ENCODE data around the gene C19orf81.

The C19orf81 gene

DNA sequence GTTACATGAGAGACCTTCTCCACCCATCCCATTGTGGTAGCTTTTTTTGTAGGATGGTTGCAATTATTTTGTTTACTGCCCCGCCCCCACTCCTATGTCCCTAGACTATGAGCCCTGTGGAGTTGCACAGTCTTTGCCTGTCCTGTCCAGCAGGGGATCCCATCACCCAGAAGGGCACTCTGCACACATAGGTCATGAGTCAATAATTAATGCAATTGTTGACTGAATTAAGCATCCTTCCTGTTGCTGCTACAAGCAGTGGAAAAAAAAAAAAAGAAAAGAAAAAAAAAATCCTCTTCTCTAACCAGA lies 14.2 kb downstream of the C19orf81 start:
- no peaks in the 10 kb centered on the region for H3K27me3 ChIP-seq (ENCODE audit: insufficient read depth, low read length, poor library complexity)
- H3K9me3 ChIP-seq (ENCODE audit: insufficient read depth, low read length, severe bottlenecking) = peaks cover 2% of the 10 kb centered on the region
- H3K9ac ChIP-seq (ENCODE audit: low read depth, low read length) = no peak overlapping the region
- ATAC-seq (ENCODE audit: insufficient read depth, low read depth) (no peak), DNase-seq (no peak)
- peaks cover 9% of the 10 kb centered on the region for H3K4me1 ChIP-seq (ENCODE audit: insufficient read depth, low read length)
- no peaks in the 10 kb centered on the region for H3K79me2 ChIP-seq (ENCODE audit: insufficient read depth, low read length)
- H3K36me3 ChIP-seq (ENCODE audit: insufficient read depth, low read length) = no peaks in the 10 kb centered on the region
- no peak overlapping the region for H3K27ac ChIP-seq (ENCODE audit: low read length)
- no peak for TF ChIP-seq EZH2 (IDR thresholded peaks at IDR 0.05; ENCODE audit: borderline replicate concordance, low read depth, low read length, severe bottlenecking)
- TF ChIP-seq, protein P1, sequence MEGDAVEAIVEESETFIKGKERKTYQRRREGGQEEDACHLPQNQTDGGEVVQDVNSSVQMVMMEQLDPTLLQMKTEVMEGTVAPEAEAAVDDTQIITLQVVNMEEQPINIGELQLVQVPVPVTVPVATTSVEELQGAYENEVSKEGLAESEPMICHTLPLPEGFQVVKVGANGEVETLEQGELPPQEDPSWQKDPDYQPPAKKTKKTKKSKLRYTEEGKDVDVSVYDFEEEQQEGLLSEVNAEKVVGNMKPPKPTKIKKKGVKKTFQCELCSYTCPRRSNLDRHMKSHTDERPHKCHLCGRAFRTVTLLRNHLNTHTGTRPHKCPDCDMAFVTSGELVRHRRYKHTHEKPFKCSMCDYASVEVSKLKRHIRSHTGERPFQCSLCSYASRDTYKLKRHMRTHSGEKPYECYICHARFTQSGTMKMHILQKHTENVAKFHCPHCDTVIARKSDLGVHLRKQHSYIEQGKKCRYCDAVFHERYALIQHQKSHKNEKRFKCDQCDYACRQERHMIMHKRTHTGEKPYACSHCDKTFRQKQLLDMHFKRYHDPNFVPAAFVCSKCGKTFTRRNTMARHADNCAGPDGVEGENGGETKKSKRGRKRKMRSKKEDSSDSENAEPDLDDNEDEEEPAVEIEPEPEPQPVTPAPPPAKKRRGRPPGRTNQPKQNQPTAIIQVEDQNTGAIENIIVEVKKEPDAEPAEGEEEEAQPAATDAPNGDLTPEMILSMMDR (IDR thresholded peaks at IDR 0.05; ENCODE audit: borderline replicate concordance, extremely low read depth, low read length, poor library complexity, severe bottlenecking) = no peak
- H3K4me3 ChIP-seq (ENCODE audit: low read depth in 1 of 2, low read length in 2 of 2) = no peak overlapping the region
- no peaks in the 10 kb centered on the region for H4K20me1 ChIP-seq (ENCODE audit: insufficient read depth, low read length)
- no peak overlapping the region for H3K4me2 ChIP-seq (ENCODE audit: insufficient read depth, low read length)
- H2AFZ ChIP-seq (ENCODE audit: low read depth, low read length) = no peak overlapping the region

DNA sequence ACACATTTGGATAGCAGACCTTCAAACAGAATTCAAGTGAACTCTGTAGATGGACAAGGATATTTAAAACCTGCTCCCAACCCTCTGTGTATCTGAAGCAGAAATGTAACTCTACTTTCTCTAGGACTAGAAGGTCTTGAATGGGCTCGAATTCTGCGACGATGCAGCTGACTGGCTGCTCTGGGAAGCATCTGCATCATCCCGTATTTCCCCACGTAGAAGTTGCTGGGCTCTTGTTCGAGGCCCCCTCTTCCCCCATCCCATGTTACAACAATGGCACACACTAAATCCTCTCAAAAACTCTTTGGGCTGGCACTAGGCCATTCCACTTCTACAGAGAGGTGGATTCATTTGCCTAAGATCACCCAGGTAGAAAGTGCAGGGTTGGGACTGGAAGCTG lies 15.0 kb downstream of the C19orf81 start:
- ATAC-seq (ENCODE audit: insufficient read depth, low read depth) = no peak
- Histone ChIP-seq H3K27me3 (ENCODE audit: insufficient read depth, low read length, poor library complexity) (no peaks in the 10 kb centered on the region), H3K36me3 (ENCODE audit: insufficient read depth, low read length) (no peaks in the 10 kb centered on the region), H3K4me1 (ENCODE audit: insufficient read depth, low read length) (peaks cover 1% of the 10 kb centered on the region; the same call in 1 of the 2 replicates), H2AFZ (ENCODE audit: low read depth, low read length) (no peak overlapping the region), H3K9ac (ENCODE audit: low read depth, low read length) (no peak overlapping the region), H3K9me3 (ENCODE audit: insufficient read depth, low read length, severe bottlenecking) (no peaks in the 10 kb centered on the region), H4K20me1 (ENCODE audit: insufficient read depth, low read length) (no peaks in the 10 kb centered on the region), H3K4me2 (ENCODE audit: insufficient read depth, low read length) (no peak overlapping the region), H3K27ac (ENCODE audit: low read length) (no peak overlapping the region), H3K4me3 (ENCODE audit: low read depth in 1 of 2, low read length in 2 of 2) (no peak overlapping the region), H3K79me2 (ENCODE audit: insufficient read depth, low read length) (no peaks in the 10 kb centered on the region)
- TF ChIP-seq, protein P1 (IDR thresholded peaks at IDR 0.05; ENCODE audit: borderline replicate concordance, extremely low read depth, low read length, poor library complexity, severe bottlenecking) = no peak
- TF ChIP-seq EZH2 (IDR thresholded peaks at IDR 0.05; ENCODE audit: borderline replicate concordance, low read depth, low read length, severe bottlenecking) = no peak
- no peak for DNase-seq

DNA sequence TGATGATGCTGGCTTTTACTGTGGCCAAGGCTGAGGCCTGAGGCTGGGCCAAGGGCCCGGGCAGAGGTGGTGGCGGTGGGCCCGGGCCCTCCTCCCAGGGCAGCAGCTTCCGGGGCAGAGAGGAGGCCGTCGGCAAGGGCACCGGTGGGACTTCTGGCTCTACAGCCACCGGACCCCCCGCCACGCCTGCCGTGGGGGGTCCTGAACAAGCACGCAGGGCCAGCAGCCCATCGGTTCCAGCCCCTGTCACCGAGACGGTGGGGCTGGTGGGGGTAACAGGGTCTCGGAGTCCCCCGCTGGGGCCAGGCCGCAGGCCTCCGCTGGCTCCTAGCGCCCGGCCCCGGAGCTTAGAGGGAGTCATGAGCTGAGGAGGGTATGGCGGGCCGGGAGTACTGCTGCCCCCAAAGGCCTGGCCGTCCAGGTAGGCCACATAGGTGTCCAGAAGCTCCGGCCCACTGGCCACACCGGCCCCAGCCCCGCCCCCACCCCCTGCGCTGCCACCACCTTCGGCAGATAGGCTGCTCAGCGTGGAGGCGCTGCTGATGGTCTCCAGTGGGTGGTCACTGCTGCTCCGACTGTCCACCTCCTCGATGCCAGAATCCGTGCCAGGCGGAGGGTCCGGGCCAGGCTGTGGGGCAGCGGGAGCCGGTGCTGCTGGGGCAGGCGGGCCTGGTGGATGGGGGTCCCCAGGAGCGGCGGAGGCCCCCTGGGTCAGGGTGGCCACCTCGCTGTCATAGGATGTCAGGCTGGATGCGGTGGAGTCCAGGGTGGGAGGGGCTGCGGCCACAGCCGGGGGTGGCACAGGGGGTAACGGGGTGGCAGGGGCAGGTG lies 17.3 kb downstream of the C19orf81 start:
- no peak overlapping the region for H3K27ac ChIP-seq (ENCODE audit: low read length)
- DNase-seq (no peak), ATAC-seq (ENCODE audit: insufficient read depth, low read depth) (no peak)
- H3K27me3 ChIP-seq (ENCODE audit: insufficient read depth, low read length, poor library complexity) = no peaks in the 10 kb centered on the region
- H4K20me1 ChIP-seq (ENCODE audit: insufficient read depth, low read length) = no peaks in the 10 kb centered on the region
- TF ChIP-seq EZH2 (IDR thresholded peaks at IDR 0.05; ENCODE audit: borderline replicate concordance, low read depth, low read length, severe bottlenecking) = no peak
- no peaks in the 10 kb centered on the region for H3K9me3 ChIP-seq (ENCODE audit: insufficient read depth, low read length, severe bottlenecking)
- H3K4me1 ChIP-seq (ENCODE audit: insufficient read depth, low read length) = no peaks in the 10 kb centered on the region
- no peak overlapping the region for H3K4me3 ChIP-seq (ENCODE audit: low read depth in 1 of 2, low read length in 2 of 2)
- no peak overlapping the region for H2AFZ ChIP-seq (ENCODE audit: low read depth, low read length)
- no peaks in the 10 kb centered on the region for H3K79me2 ChIP-seq (ENCODE audit: insufficient read depth, low read length)
- H3K36me3 ChIP-seq (ENCODE audit: insufficient read depth, low read length) = no peaks in the 10 kb centered on the region
- H3K9ac ChIP-seq (ENCODE audit: low read depth, low read length) = no peak overlapping the region
- no peak overlapping the region for H3K4me2 ChIP-seq (ENCODE audit: insufficient read depth, low read length)

DNA sequence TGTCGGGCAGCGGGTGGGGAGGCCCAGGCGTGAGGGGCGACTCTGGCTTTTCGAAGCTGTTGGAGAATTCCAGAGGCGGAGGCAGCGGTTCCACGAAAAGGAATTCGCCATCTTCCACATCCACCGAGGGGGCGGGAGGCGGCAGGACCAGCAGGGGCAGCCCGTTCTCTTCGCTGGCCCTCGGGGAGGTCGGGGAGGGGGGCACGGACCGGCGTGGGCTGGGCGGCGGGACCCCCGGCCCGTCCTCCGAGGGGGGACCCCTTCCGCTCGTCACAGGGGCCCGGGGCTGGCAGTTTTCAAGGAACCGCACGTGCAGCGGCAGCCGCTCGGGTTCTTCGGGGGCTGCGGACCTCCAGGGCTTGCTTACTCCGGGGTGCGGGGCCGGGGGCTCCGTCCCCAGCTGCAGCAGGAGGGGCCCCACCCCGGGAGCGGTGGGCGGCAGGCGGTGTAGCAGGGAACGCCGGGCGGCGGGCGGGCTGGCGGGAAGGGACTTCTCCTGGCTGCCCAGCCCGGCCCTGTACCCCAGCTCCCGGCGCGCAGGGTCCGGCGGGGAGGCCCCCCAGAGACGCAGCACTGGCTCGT lies 18.0 kb downstream of the C19orf81 start:
- H3K9me3 ChIP-seq (ENCODE audit: insufficient read depth, low read length, severe bottlenecking) = no peaks in the 10 kb centered on the region
- H3K27ac ChIP-seq (ENCODE audit: low read length) = no peak overlapping the region
- no peak overlapping the region for H3K4me2 ChIP-seq (ENCODE audit: insufficient read depth, low read length)
- TF ChIP-seq, protein P1 (IDR thresholded peaks at IDR 0.05; ENCODE audit: borderline replicate concordance, extremely low read depth, low read length, poor library complexity, severe bottlenecking) = no peak
- no peak for TF ChIP-seq EZH2 (IDR thresholded peaks at IDR 0.05; ENCODE audit: borderline replicate concordance, low read depth, low read length, severe bottlenecking)
- H3K36me3 ChIP-seq (ENCODE audit: insufficient read depth, low read length) = no peaks in the 10 kb centered on the region
- H3K4me3 ChIP-seq (ENCODE audit: low read depth in 1 of 2, low read length in 2 of 2) = no peak overlapping the region
- H3K9ac ChIP-seq (ENCODE audit: low read depth, low read length) = no peak overlapping the region
- ATAC-seq (ENCODE audit: insufficient read depth, low read depth) (no peak), DNase-seq (no peak)
- H3K4me1 ChIP-seq (ENCODE audit: insufficient read depth, low read length) = no peaks in the 10 kb centered on the region
- H2AFZ ChIP-seq (ENCODE audit: low read depth, low read length) = no peak overlapping the region
- H3K27me3 ChIP-seq (ENCODE audit: insufficient read depth, low read length, poor library complexity) = no peaks in the 10 kb centered on the region
- no peaks in the 10 kb centered on the region for H4K20me1 ChIP-seq (ENCODE audit: insufficient read depth, low read length)
- H3K79me2 ChIP-seq (ENCODE audit: insufficient read depth, low read length) = no peaks in the 10 kb centered on the region

Data from DND-41 (cell line).